PC-3 (cell line): Measurements from ENCODE around the gene CACNA1C. TPM values are rescaled to one million over a fixed set of nuclear protein-coding genes. Genes with fewer than 3 reads are reported as not detected.

Experiments used
- ATAC-seq: fragments of 200-7000 bp; cut with Tn5 transposase; 2 replicates; pipeline ENCODE4 v1.9.1; 2020; ENCODE audit warnings: mild to moderate bottlenecking, moderate library complexity
- BruUV-seq: library from RNA; stranded (reverse); fragments of 400-500 nt; replicated peaks from 2 replicates; lab custom pipeline; 2021; lab: Mats Ljungman, UMichigan
- CTCF ChIA-PET: fragments of 300-600 bp; sonication (Branson Sonifier 250); formaldehyde crosslinking; loops from one replicate; lab custom pipeline; 2022; ENCODE audit warnings: antibody characterized with exemption; lab: Charles Lee
- POLR2A ChIA-PET: fragments of 300-600 bp; sonication (Branson Sonifier 250); formaldehyde crosslinking; loops from one replicate; lab custom pipeline; 2022; ENCODE audit warnings: antibody characterized with exemption; ENCODE audit not compliant: unreplicated experiment; lab: Charles Lee
- DNase-seq: peaks from one replicate; pipeline ENCODE4 v3.0.0-alpha.2; 2015
- H2AFZ ChIP-seq: fragments of 300-600 bp; sonication (generic); 2 replicates; pipeline ENCODE4 v1.6.0; 2016; ENCODE audit warnings: antibody characterized with exemption, low read length
- H3F3A ChIP-seq: fragments of 300-600 bp; sonication (generic); one replicate; pipeline ENCODE4 v1.6.0; 2017; ENCODE audit warnings: antibody characterized with exemption, low read length, control low read depth, mild to moderate bottlenecking; ENCODE audit not compliant: unreplicated experiment
- H3K27ac ChIP-seq: fragments of 300-600 bp; sonication (generic); 2 replicates; pipeline ENCODE4 v1.5.1; 2016; ENCODE audit warnings: mild to moderate bottlenecking, low read length
- H3K27me3 ChIP-seq: fragments of 300-600 bp; sonication (generic); 2 replicates; pipeline ENCODE4 v1.6.1; 2016; ENCODE audit warnings: low read length, mixed read lengths
- H3K36me3 ChIP-seq: fragments of 300-600 bp; sonication (generic); 2 replicates; pipeline ENCODE4 v1.6.1; 2016; ENCODE audit warnings: low read depth, mixed run types, low read length, mixed read lengths
- H3K4me1 ChIP-seq: fragments of 300-600 bp; sonication (generic); 2 replicates; pipeline ENCODE4 v1.5.1; 2016; ENCODE audit warnings: low read length; ENCODE audit not compliant: insufficient read depth
- H3K4me2 ChIP-seq: fragments of 300-600 bp; sonication (generic); 2 replicates; pipeline ENCODE4 v1.6.0; 2016; ENCODE audit warnings: low read length
- H3K4me3 ChIP-seq: fragments of 300-600 bp; sonication (generic); 2 replicates; pipeline ENCODE4 v1.5.1; 2016; ENCODE audit warnings: mild to moderate bottlenecking, low read length, mixed read lengths
- H3K79me2 ChIP-seq: fragments of 300-600 bp; sonication (generic); 2 replicates; pipeline ENCODE4 v1.6.1; 2017; ENCODE audit warnings: low read length, mixed read lengths
- H3K9ac ChIP-seq: fragments of 300-600 bp; sonication (generic); 2 replicates; pipeline ENCODE4 v1.6.0; 2016; ENCODE audit warnings: mild to moderate bottlenecking, low read length
- H3K9me2 ChIP-seq: fragments of 300-600 bp; sonication (generic); replicated peaks from 2 replicates; pipeline ENCODE4 v1.6.1; 2016; ENCODE audit warnings: mixed run types, low read length, mixed read lengths
- H3K9me3 ChIP-seq: fragments of 300-600 bp; sonication (generic); 2 replicates; pipeline ENCODE4 v1.6.1; 2016; ENCODE audit warnings: low read length, mixed read lengths
- H4K20me1 ChIP-seq: fragments of 300-600 bp; sonication (generic); 2 replicates; pipeline ENCODE4 v1.6.1; 2016; ENCODE audit warnings: low read length, mixed read lengths
- CTCF ChIP-seq: fragments of 300-600 bp; sonication (generic); conservative IDR thresholded peaks from 2 replicates; pipeline ENCODE4 v1.5.1; 2017; ENCODE audit warnings: antibody characterized with exemption, low read depth, mild to moderate bottlenecking, low read length
- EZH2 ChIP-seq: fragments of 300-600 bp; sonication (generic); IDR thresholded peaks from one replicate; pipeline ENCODE4 v1.6.1; 2017; ENCODE audit warnings: antibody characterized with exemption, mild to moderate bottlenecking, low read length; ENCODE audit not compliant: unreplicated experiment
- EZH2phosphoT487 ChIP-seq: fragments of 300-600 bp; sonication (generic); IDR thresholded peaks from 2 replicates; pipeline ENCODE4 v1.6.1; 2018; ENCODE audit warnings: mild to moderate bottlenecking, antibody characterized with exemption, low read length, borderline replicate concordance
- intact Hi-C: fragments of 100-400 bp; cut with micrococcal nuclease; formaldehyde crosslinking; loops from 2 replicates; pipeline ENCODE4 v1.9.0; 2023
- total RNA-seq: library from RNA; depleted of rRNA; stranded (reverse); fragments of >200 nt; gene quantifications from 2 replicates; pipeline ENCODE4 v1.2.3, GENCODE V29; 2014

Gene CACNA1C
- total RNA-seq, 1 experiment from 2014 or later, result not detected

GRCh38 chr12:2053691-2054090, 904 bp downstream of the CACNA1C start:
- Histone ChIP-seq H3K4me2 (no peak overlapping the region), H3K27me3 (peaks cover 82% of the 10 kb centered on the region)
- intact Hi-C loops, result no loop called here

GRCh38 chr12:2054091-2055018, 1.6 kb downstream of the CACNA1C start:
- no peaks in the 10 kb centered on the region for H3K9me3 ChIP-seq
- H3K27me3 ChIP-seq, result peaks cover 84% of the 10 kb centered on the region
- no peak overlapping the region for H3K9ac ChIP-seq
- H3F3A ChIP-seq, result no peaks in the 10 kb centered on the region
- ChIA-PET POLR2A (no interaction called here), CTCF (no interaction called here)
- H3K4me1 ChIP-seq, result no peaks in the 10 kb centered on the region
- H3K4me3 ChIP-seq, result no peak overlapping the region
- ATAC-seq (no peak), DNase-seq (no peak)
- H3K9me2 ChIP-seq, result no peaks in the 10 kb centered on the region
- intact Hi-C loops, result no loop called here
- H2AFZ ChIP-seq, result no peak overlapping the region
- BruUV-seq, result no TSS peak
- no peak overlapping the region for H3K4me2 ChIP-seq
- TF ChIP-seq EZH2phosphoT487, result no peak
- no peak for TF ChIP-seq CTCF
- no peak for TF ChIP-seq EZH2
- no peaks in the 10 kb centered on the region for H3K79me2 ChIP-seq
- H3K36me3 ChIP-seq, result no peaks in the 10 kb centered on the region
- no peak overlapping the region for H3K27ac ChIP-seq
- H4K20me1 ChIP-seq, result no peaks in the 10 kb centered on the region

More at GRCh38 chr12:2053691-2054090, 904 bp downstream of the CACNA1C start:
- ATAC-seq, result no peak
- no peaks in the 10 kb centered on the region for H3K79me2 ChIP-seq
- no peak overlapping the region for H3K27ac ChIP-seq
- H4K20me1 ChIP-seq, result no peaks in the 10 kb centered on the region
- H3K4me1 ChIP-seq, result no peaks in the 10 kb centered on the region
- H3K9me2 ChIP-seq, result no peaks in the 10 kb centered on the region
- H3K36me3 ChIP-seq, result no peaks in the 10 kb centered on the region
- no peaks in the 10 kb centered on the region for H3K9me3 ChIP-seq
- POLR2A ChIA-PET, result no interaction called here
- no peak overlapping the region for H2AFZ ChIP-seq
- TF ChIP-seq CTCF (no peak), EZH2 (no peak), EZH2phosphoT487 (no peak)
- no peaks in the 10 kb centered on the region for H3F3A ChIP-seq
- H3K9ac ChIP-seq, result no peak overlapping the region
- no TSS peak for BruUV-seq
- no peak for DNase-seq
- H3K4me3 ChIP-seq, result no peak overlapping the region
- CTCF ChIA-PET, result no interaction called here
